ENCODE measurements around the gene RAB6B. TPM values are rescaled to one million over a fixed set of nuclear protein-coding genes. Genes with fewer than 3 reads are reported as not detected.
A peak's percentile ranks its signal among the peaks of the same experiment; 100 is the strongest.

The RAB6B gene
- total RNA-seq: 1 to 10 TPM; 3.3 to 4.5 TPM

DNA sequence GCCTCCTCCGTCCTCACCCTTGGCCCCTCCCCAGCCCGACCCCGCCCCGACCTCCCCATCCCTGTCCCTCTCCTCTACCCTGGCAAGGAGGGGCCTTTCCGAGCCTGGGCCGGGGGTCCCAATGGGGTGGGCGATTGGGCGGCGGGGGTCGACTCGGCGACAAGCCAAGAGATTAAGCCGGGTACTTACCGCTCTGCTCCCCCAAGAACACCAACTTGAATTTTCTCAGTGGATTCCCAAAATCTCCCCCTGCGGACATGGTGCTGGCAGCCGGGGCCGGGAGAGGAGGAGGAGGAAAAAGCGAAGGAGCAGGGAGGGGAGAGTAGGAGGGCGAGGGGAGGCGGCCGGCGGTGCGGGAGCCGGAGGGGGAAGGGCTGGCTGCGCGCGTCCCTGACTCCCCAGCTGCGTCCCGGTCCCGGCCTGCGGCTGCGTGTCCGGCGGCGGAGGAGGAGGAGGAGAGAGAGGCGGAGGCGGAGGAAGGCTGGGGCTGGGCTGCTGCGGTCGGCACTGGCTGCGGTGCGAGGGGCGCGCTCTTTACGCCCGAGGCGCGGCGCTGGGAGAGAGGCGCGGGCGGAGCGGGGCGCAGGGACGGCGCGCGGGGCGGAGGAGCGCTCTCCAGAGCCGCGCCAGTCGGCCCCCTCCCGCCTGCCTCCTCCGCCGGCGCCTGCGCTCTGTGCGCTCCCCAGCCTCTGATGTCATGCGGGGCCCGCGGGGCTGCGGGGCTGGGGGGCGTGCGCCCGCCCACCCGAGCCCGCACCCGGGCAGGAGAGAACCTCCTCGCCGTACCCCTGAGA, at the start of gene RAB6B:
TSS of gene RAB6B (minus strand) at position 675 of the 794 bp plus-strand sequence. CDS start at position 259, 416 bp downstream.
- Mint-ChIP-seq H3K27ac (no peak within 1 kb of the TSS), H3K4me3 (peak within 1 kb of the TSS; percentile 54), H3K27me3 (peaks cover 51% of the 10 kb centered on the region), H3K36me3 (ENCODE audit: low read depth) (no peaks in the 10 kb centered on the region), H3K9me3 (no peaks in the 10 kb centered on the region), H3K4me1 (peaks cover 4% of the 10 kb centered on the region)
- CTCF ChIA-PET: no interaction called here
- no peak for DNase-seq
- POLR2A ChIA-PET: no interaction called here

DNA sequence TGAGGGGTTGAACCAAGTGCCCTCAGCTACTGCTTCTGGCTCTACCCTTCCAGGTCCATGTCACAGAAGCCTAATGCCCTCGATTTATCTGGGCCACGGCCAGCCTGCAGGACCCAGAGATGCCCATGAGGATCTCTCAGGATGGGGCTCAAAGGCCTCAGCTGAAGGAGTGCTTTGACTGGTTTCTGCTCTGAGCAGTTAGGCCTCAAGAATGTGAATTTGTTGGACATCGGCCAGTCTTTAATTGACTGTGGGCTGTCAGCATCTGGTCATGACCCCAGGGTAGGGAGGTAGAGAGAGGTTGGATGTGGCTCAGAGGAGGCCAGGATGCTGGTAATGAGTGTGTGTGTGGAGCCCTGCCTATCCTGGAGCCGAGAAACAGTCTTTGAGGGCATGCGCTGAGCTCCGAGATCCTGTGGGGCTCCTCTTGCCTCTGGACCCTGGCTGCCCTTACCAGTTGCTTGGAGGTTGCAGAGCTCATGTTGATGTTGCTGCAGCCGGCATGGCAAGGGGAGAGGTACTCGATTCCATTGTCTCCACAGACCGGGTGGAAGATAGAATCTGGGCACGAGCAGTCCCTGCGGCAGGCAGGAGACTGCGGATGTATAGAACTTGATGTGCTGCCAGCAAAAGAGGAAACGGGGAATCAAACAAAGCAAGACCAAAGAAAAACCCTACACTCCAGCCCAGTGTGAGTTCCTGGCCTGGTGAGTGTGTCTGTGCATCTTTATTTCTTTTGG, 49.1 kb upstream of the RAB6B start:
- peaks cover 11% of the 10 kb centered on the region for H3K4me1 Mint-ChIP-seq
- DNase-seq: no peak
- H3K27ac Mint-ChIP-seq: no peak overlapping the region
- no peaks in the 10 kb centered on the region for H3K36me3 Mint-ChIP-seq (ENCODE audit: low read depth)
- ChIA-PET POLR2A (no interaction called here), CTCF (no interaction called here)
- no peaks in the 10 kb centered on the region for H3K9me3 Mint-ChIP-seq
- peaks cover 3% of the 10 kb centered on the region for H3K27me3 Mint-ChIP-seq
- H3K4me3 Mint-ChIP-seq: no peak overlapping the region

DNA sequence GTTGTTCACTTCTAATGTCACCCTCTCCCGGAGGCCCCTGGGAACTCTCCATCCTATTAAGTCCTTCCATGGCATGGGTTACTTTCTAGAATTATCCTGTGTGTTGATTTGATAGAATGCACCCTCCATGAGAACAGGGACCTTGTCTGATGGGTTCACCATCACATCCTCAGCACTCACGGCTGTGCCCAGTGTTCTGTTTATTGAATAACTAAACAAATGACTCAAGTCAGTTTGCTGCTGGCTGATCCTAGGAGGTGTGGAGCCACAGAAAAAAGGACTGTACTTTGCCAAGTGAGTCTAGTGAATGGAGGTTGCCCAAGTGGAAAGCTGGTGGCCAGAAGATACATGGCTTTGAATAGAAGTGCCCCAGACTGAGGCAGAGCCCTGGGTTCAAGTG, 48.5 kb upstream of the RAB6B start:
- H3K36me3 Mint-ChIP-seq (ENCODE audit: low read depth): no peaks in the 10 kb centered on the region
- POLR2A ChIA-PET: no interaction called here
- no peak for DNase-seq
- peaks cover 3% of the 10 kb centered on the region for H3K27me3 Mint-ChIP-seq
- no peak overlapping the region for H3K4me3 Mint-ChIP-seq
- CTCF ChIA-PET: no interaction called here
- peaks cover 11% of the 10 kb centered on the region for H3K4me1 Mint-ChIP-seq
- no peaks in the 10 kb centered on the region for H3K9me3 Mint-ChIP-seq
- no peak overlapping the region for H3K27ac Mint-ChIP-seq

DNA sequence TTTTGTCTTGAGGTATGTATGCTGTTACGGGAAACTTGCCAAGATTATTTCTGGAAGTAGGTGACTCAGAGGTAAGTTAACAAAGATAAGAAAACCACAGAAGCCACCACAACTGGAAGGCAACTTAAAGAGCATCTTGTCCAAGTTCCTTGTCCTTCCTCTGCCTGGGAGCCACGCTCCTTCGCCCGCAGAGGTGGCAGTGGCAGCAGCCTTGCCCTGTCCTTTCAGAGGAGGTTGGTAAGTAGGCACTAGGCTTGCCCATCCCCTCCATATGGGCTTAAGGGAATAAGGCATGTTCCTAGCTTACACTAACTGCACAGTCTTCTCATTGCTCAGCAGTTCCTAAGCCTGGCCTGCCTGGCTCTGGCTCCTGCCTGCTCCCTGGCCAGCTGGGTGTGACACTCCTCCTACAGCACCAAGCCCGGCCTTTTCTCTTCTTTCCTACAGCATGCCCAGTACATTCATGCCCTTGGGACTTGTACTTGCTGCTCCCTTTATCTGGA, 48.0 kb upstream of the RAB6B start:
- peaks cover 11% of the 10 kb centered on the region for H3K4me1 Mint-ChIP-seq
- CTCF ChIA-PET: no interaction called here
- peaks cover 3% of the 10 kb centered on the region for H3K27me3 Mint-ChIP-seq
- POLR2A ChIA-PET: no interaction called here
- H3K36me3 Mint-ChIP-seq (ENCODE audit: low read depth): no peaks in the 10 kb centered on the region
- DNase-seq: no peak
- no peak overlapping the region for H3K4me3 Mint-ChIP-seq
- H3K27ac Mint-ChIP-seq: no peak overlapping the region
- no peaks in the 10 kb centered on the region for H3K9me3 Mint-ChIP-seq

DNA sequence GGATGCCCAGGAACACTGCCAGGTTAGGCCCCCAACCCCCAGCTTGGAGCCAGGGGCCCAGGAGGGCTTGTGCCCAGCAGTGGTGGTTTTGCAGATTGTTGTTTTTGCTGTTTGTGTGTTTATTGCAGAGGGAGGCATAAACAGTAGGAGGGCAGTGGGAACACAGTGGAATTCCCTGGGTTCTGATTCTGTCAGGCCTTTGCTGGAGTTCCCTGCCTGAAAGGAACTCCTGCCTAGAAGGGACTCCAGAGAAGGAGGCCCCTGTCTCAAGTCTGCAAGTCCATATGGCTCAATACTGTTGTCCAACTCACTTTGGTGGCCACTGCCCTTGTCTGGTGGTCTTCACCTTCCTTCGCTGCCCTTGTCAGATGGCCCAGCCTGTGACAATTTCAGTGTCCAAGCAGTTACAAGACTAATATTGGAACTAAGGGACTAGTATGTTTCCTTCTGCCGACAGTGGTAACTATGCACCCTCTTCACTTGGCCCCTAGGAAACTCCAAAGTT, 47.4 kb upstream of the RAB6B start:
- H3K9me3 Mint-ChIP-seq: no peaks in the 10 kb centered on the region
- ChIA-PET CTCF (no interaction called here), POLR2A (no interaction called here)
- no peak overlapping the region for H3K4me3 Mint-ChIP-seq
- peaks cover 3% of the 10 kb centered on the region for H3K27me3 Mint-ChIP-seq
- H3K4me1 Mint-ChIP-seq: peaks cover 11% of the 10 kb centered on the region
- H3K36me3 Mint-ChIP-seq (ENCODE audit: low read depth): no peaks in the 10 kb centered on the region
- DNase-seq: no peak
- no peak overlapping the region for H3K27ac Mint-ChIP-seq

DNA sequence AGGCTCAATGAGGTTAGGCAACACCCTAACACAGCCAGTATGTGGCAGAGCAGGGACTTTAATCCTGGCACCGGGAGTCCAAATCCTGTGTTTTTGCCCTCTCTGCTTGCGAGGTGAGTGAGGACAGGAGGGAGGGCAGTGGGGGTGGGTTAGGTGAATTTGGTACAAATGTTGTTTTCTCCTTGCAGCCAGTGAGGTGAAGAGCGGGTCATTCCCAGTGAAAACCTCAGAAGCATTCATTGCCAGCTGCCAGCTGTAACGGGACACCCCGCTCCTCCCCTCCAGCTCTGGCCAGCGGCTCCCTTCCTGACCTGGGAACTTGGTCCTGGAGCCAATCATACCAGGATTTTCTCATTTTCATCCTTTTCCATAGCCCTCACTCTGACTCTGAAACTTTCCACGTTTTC, 45.7 kb upstream of the RAB6B start:
- peaks cover 10% of the 10 kb centered on the region for H3K4me1 Mint-ChIP-seq
- H3K9me3 Mint-ChIP-seq: no peaks in the 10 kb centered on the region
- no peak overlapping the region for H3K4me3 Mint-ChIP-seq
- POLR2A ChIA-PET: no interaction called here
- DNase-seq: no peak
- CTCF ChIA-PET: no interaction called here
- H3K27ac Mint-ChIP-seq: no peak overlapping the region
- H3K36me3 Mint-ChIP-seq (ENCODE audit: low read depth): no peaks in the 10 kb centered on the region
- H3K27me3 Mint-ChIP-seq: peaks cover 2% of the 10 kb centered on the region

DNA sequence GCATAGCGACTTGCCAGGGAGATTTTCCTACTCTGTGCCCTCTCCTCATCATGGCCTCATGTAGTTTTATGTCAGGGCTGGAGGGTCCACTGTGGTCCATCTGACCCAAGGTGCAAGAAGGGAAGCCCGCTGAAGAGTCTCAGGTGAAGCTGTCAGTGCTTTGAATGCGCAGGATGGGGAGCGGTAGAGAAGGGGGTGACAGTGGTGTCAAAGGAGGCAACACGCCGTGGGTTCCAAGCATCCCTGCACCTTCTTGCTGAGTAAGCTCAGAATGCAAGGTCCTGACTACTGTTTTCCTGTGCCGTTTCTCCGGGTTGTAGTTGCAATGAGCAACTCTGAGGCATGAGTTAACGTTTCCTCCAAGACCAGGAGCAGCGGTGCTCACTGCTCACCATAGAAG, 44.9 kb upstream of the RAB6B start:
- no peak for DNase-seq
- Mint-ChIP-seq H3K27me3 (no peaks in the 10 kb centered on the region), H3K4me1 (peaks cover 8% of the 10 kb centered on the region), H3K36me3 (ENCODE audit: low read depth) (no peaks in the 10 kb centered on the region), H3K27ac (no peak overlapping the region), H3K4me3 (no peak overlapping the region), H3K9me3 (no peaks in the 10 kb centered on the region)
- ChIA-PET POLR2A (no interaction called here), CTCF (no interaction called here)

DNA sequence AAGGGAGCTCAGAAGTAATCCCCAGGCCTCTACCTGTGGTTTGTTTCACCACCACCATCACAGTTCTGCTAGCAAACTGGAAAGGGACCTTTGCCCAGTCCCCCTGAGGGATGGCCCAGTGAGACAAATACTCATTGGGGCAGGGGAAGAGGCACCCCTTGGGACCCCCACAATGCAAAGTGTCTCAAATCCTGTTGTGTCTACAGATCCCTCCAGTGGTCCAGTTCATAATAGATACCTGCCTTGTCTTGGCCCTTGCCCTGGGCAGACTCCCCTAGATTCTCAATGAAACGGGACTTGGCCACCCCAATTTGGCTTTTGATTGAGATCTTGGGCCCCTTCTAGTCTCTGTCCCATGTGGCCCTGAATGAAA, 43.8 kb upstream of the RAB6B start:
- no peak overlapping the region for H3K4me3 Mint-ChIP-seq
- POLR2A ChIA-PET: no interaction called here
- DNase-seq: no peak
- H3K27me3 Mint-ChIP-seq: no peaks in the 10 kb centered on the region
- no peaks in the 10 kb centered on the region for H3K36me3 Mint-ChIP-seq (ENCODE audit: low read depth)
- H3K4me1 Mint-ChIP-seq: peaks cover 8% of the 10 kb centered on the region
- no peak overlapping the region for H3K27ac Mint-ChIP-seq
- CTCF ChIA-PET: interaction anchor here (0.9 kb wide), 1 partner anchor 11 kb away, joined by 3 read pairs; no protein-coding TSS in a partner anchor
- no peaks in the 10 kb centered on the region for H3K9me3 Mint-ChIP-seq

DNA sequence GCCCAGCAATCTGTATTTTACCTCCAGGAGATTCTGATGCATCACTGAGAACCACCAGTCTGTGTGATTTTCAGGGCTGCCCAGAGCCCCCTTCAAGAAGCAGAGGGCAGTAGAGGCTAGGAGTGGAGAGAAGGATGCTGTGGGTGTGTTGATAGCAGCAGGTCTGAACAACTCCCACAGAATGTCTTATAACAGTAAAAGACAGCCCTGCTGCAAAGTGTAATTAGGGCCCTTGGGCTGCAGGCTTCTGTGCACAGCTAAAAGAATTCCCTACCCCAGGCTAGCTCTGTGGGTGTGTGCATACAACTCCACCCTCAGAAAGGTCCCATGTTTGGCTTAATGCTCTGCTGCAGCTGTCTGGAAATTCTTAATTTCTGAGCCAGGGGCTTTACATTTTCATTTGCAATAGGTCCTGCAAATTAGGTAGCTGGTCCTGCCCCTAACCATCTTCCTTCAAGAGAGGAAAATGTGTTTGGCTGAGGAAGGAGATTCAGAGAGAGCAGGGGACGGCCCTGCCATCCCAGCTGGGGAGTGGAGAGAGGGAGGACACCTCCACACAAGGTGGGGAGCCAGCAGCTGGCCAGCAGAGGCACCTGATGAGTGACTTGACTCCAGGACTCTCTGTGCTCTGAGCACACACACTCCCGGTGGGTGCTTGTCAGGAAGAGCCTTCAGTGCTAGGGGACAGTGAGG, 43.2 kb upstream of the RAB6B start:
- ChIA-PET CTCF (interaction anchor here (0.9 kb wide), 1 partner anchor 11 kb away, joined by 3 read pairs; no protein-coding TSS in a partner anchor), POLR2A (no interaction called here)
- no peaks in the 10 kb centered on the region for H3K27me3 Mint-ChIP-seq
- DNase-seq: no peak
- H3K9me3 Mint-ChIP-seq: no peaks in the 10 kb centered on the region
- H3K4me1 Mint-ChIP-seq: peaks cover 8% of the 10 kb centered on the region
- H3K4me3 Mint-ChIP-seq: no peak overlapping the region
- no peaks in the 10 kb centered on the region for H3K36me3 Mint-ChIP-seq (ENCODE audit: low read depth)
- H3K27ac Mint-ChIP-seq: no peak overlapping the region

DNA sequence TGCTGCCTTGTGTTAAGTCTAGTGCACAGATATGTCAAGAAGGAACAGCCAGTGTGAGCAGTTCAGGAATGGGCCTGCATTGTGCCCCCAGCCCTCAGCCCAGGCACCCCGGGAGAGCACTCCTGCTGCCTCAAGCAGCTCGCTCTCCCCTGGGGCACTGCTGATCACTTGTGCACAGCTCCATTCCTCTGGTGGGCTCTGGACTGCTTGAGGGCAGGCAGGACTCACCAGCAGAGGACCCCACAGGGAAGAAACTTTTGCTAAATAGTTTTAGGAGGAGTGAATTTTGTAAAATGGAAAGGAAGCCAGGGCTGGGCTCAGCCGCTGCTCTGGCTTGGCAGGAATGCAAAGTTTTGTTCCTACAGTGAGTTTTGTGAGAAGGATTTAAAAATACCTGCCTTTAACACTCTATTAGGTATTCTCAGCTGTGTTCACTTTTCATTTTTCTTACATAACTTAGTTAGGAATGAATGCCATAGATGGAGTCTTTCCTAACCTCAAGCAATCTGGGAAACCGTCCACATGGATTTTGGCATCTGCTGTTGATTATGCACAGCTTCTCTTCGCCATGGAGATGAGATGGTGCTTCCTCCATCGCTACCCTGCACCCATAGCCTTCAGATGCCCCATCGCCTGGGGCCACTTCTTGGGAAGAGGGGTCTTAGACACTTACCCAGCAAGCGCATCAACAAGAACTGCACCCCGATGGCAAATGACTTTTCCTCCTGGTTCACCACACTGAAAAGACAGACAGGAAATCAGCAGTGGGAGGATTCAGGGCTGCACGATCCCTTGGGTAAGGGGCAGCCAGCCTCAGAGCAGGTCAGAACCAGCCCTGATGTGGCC, 42.3 kb upstream of the RAB6B start:
- no peak overlapping the region for H3K4me3 Mint-ChIP-seq
- H3K27me3 Mint-ChIP-seq: no peaks in the 10 kb centered on the region
- H3K9me3 Mint-ChIP-seq: no peaks in the 10 kb centered on the region
- H3K27ac Mint-ChIP-seq: no peak overlapping the region
- ChIA-PET POLR2A (no interaction called here), CTCF (no interaction called here)
- H3K36me3 Mint-ChIP-seq (ENCODE audit: low read depth): no peaks in the 10 kb centered on the region
- DNase-seq: no peak
- H3K4me1 Mint-ChIP-seq: peaks cover 5% of the 10 kb centered on the region

DNA sequence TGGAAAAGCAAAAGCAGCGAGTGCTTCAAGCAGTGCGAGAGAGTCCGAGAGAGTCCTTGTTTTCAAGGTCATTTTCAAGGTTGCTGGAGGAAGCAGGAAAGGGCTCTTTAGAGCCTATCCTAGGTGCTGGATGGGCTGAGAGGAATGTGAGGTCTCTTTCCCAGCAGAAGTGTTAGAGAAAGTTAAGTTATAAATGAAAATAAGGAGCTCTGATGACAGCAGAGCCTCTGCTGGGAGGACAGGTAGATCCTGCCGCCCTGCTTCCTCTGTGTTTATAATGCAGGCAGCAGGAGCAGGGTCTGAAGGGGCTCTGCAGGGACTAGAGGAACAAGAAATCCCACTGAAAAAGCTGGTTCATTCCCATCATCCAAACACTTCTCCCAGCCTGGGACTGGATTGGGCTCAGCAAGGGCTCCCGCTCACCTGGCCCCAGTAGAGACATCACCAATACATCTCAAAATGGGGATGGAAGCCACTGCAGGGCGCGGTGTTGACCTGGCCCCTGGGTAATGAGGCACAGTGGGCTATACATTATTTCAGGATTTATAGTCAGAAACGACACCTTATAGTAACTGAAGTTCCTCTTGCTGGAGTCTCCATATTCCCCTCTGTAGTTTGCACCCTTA, 41.5 kb upstream of the RAB6B start:
- ChIA-PET POLR2A (no interaction called here), CTCF (no interaction called here)
- no peaks in the 10 kb centered on the region for H3K9me3 Mint-ChIP-seq

More for the DNA sequence above, 41.5 kb upstream of the RAB6B start:
- H3K4me1 Mint-ChIP-seq: peaks cover under 1% of the 10 kb centered on the region
- DNase-seq: no peak
- H3K4me3 Mint-ChIP-seq: no peak overlapping the region
- no peak overlapping the region for H3K27ac Mint-ChIP-seq
- no peaks in the 10 kb centered on the region for H3K36me3 Mint-ChIP-seq (ENCODE audit: low read depth)
- H3K27me3 Mint-ChIP-seq: no peaks in the 10 kb centered on the region

All from activated CD4-positive, alpha-beta memory T cell treated with anti-CD3 and anti-CD28 coated beads, Interleukin-2, amount 10 ng/mL, durations not matched to agents 7 days and 5 days (primary cell).